GM21381 (cell line): ENCODE measurements around the gene ANKFY1.
"Not testable (repeated sequence)": the region's sequence is repeated elsewhere in the genome, so short reads cannot be mapped to it uniquely, and the experiment has no call there.

Experiments used
- ATAC-seq: cut with Tn5 transposase; IDR thresholded peaks from one replicate; pipeline ENCODE4 v1.9.1; 2021; ENCODE audit warnings: mild to moderate bottlenecking, moderate library complexity; ENCODE audit not compliant: unreplicated experiment

Gene ANKFY1

GRCh38 chr17:4262703-4263102, 1.1 kb downstream of the ANKFY1 start:
- ATAC-seq, result no peak

- ATAC-seq, result no peak
Observed at GRCh38 chr17:4261452-4261851, 2.3 kb downstream of the ANKFY1 start.

- no peak for ATAC-seq
Observed at GRCh38 chr17:4258867-4259266, 4.9 kb downstream of the ANKFY1 start.

GRCh38 chr17:4256952-4257351, 6.8 kb downstream of the ANKFY1 start:
- no peak for ATAC-seq

- not testable (repeated sequence) for ATAC-seq
Observed at GRCh38 chr17:4255271-4255670, 8.5 kb downstream of the ANKFY1 start.

GRCh38 chr17:4250887-4251286, 12.9 kb downstream of the ANKFY1 start:
- ATAC-seq, result no peak

- ATAC-seq, result no peak
Observed at GRCh38 chr17:4249452-4250029, 14.2 kb downstream of the ANKFY1 start.

- no peak for ATAC-seq
Observed at GRCh38 chr17:4248504-4249277, 15.1 kb downstream of the ANKFY1 start.

GRCh38 chr17:4247971-4248388, 15.8 kb downstream of the ANKFY1 start:
- no peak for ATAC-seq

- ATAC-seq, result no peak
Observed at GRCh38 chr17:4247361-4247970, 16.3 kb downstream of the ANKFY1 start.

GRCh38 chr17:4246674-4247073, 17.1 kb downstream of the ANKFY1 start:
- ATAC-seq, result no peak

GRCh38 chr17:4241535-4241934, 22.2 kb downstream of the ANKFY1 start:
- no peak for ATAC-seq

GRCh38 chr17:4236456-4236855, 27.3 kb downstream of the ANKFY1 start:
- ATAC-seq, result no peak

GRCh38 chr17:4235372-4236279, 28.2 kb downstream of the ANKFY1 start:
- ATAC-seq, result no peak

- ATAC-seq, result no peak
Observed at GRCh38 chr17:4234401-4234800, 29.4 kb downstream of the ANKFY1 start.

GRCh38 chr17:4233668-4234258, 30.0 kb downstream of the ANKFY1 start:
- no peak for ATAC-seq

- no peak for ATAC-seq
Observed at GRCh38 chr17:4232168-4232813, 31.5 kb downstream of the ANKFY1 start.

- no peak for ATAC-seq
Observed at GRCh38 chr17:4229627-4230541, 33.9 kb downstream of the ANKFY1 start.
